Stimulated activated CD8-positive, alpha-beta memory T cell treated with anti-CD3 and anti-CD28 coated beads, Interleukin-2, amount 100 ng/mL, for 1 hour (primary cell): ENCODE data around the gene UCN.

Experiments used
- DNase-seq, 2 donors: peaks; one replicate each; pipeline ENCODE4 v3.0.0-alpha.2; 2020; ENCODE audit warnings: low read depth in 2 of 2

Gene UCN

GRCh38 chr2:27261241-27261925 is 46.9 kb downstream of the UCN start:
- no peak for DNase-seq

- DNase-seq = no peak
Measured at GRCh38 chr2:27258051-27258450, 50.2 kb downstream of the UCN start.
